WI38 (cell line): ENCODE data around the gene NEU2.

Source experiments
- H3K4me3 ChIP-seq: 2 replicates; pipeline ENCODE4 v1.5.1; 2011; ENCODE audit warnings: low read depth, mild to moderate bottlenecking, control low read depth, low read length
- TF ChIP-seq, protein P1 (sequence below): IDR thresholded peaks from 2 replicates; pipeline ENCODE4 v1.5.1; 2012; ENCODE audit warnings: low read depth, mild to moderate bottlenecking, control low read depth, low read length

Gene NEU2

GRCh38 chr2:233055362-233055761, 22.9 kb downstream of the NEU2 start:
- no peak overlapping the region for H3K4me3 ChIP-seq
- TF ChIP-seq, protein P1, sequence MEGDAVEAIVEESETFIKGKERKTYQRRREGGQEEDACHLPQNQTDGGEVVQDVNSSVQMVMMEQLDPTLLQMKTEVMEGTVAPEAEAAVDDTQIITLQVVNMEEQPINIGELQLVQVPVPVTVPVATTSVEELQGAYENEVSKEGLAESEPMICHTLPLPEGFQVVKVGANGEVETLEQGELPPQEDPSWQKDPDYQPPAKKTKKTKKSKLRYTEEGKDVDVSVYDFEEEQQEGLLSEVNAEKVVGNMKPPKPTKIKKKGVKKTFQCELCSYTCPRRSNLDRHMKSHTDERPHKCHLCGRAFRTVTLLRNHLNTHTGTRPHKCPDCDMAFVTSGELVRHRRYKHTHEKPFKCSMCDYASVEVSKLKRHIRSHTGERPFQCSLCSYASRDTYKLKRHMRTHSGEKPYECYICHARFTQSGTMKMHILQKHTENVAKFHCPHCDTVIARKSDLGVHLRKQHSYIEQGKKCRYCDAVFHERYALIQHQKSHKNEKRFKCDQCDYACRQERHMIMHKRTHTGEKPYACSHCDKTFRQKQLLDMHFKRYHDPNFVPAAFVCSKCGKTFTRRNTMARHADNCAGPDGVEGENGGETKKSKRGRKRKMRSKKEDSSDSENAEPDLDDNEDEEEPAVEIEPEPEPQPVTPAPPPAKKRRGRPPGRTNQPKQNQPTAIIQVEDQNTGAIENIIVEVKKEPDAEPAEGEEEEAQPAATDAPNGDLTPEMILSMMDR = no peak

DNA sequence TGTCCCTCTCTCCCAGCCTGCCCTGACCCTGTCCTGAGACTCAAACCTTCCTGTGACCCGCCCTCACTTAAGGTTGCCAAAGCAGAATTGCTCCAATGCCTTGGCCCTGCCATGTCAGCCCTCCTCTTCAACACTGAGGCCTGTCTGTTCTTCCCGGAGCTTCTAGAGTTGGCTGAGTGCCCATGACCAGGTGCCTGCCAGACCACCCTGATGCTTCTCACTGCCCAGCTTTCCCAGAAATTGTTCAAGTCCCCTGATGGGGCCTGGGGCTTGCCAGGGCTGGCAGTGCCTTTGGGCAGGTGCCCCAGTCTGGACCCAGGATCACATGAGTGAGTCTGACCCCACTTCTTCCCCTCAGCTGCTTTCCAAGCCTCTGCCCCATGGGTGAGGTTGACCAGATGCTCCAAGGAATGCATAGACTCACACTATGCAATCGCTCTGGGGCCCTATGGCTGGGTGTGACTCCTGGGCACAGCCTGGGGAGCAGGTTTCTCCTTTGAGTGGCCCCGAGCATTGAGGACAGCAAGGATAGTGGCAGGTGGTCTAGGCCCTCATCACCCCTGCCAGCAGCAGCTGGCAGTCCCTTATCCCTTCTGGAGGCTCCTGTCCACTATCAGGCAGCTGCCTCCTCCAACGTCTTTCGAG, 24.6 kb downstream of the NEU2 start:
- no peak overlapping the region for H3K4me3 ChIP-seq
- TF ChIP-seq, protein P1 = no peak

- H3K4me3 ChIP-seq = no peak overlapping the region
- TF ChIP-seq, protein P1 = no peak
Observed at GRCh38 chr2:233058717-233059546, 26.5 kb downstream of the NEU2 start.

GRCh38 chr2:233059547-233059796, 27.0 kb downstream of the NEU2 start:
- TF ChIP-seq, protein P1 = no peak
- H3K4me3 ChIP-seq = no peak overlapping the region

DNA sequence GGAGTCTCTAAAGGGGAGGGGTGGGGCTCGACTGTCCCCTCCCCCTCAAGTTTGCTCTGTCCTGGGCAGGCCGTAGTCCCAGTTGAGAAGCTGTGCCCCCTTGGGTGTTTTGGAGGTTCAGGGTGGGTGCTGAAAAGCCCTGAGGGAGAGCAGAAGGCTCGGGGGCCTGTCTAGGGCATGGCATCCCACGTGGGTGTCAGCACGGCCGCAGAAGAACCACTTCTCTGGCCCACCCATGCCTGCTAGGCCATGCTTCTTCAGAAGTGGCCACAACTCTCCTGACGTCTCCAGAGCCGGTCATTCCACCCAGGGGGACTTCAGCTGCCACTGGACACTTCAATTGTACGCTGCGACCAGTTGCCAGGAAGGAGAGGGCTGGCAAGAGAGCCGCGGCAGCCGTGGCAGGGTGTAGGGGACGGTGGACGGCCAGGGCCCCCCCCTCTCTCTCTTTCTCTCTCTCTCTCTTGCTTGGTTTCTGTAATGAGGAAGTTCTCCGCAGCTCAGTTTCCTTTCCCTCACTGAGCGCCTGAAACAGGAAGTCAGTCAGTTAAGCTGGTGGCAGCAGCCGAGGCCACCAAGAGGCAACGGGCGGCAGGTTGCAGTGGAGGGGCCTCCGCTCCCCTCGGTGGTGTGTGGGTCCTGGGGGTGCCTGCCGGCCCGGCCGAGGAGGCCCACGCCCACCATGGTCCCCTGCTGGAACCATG, 27.5 kb downstream of the NEU2 start, which contains the start of gene INPP5D:
TSS of gene INPP5D (plus strand) at position 546 of the 704 bp plus-strand sequence. CDS start at position 683, 137 bp downstream.
- TF ChIP-seq, protein P1 = no peak
- no peak within 1 kb of the TSS for H3K4me3 ChIP-seq

GRCh38 chr2:233060501-233060979, 28.1 kb downstream of the NEU2 start:
- H3K4me3 ChIP-seq = no peak overlapping the region
- TF ChIP-seq, protein P1 = no peak
